Fibroblast of lung (primary cell): ENCODE measurements around the gene ZFHX2.

ENCODE experiments used
- CTCF ChIP-seq, 2 donors: IDR thresholded peaks in 1 of 2; conservative IDR thresholded peaks in 1 of 2; 1 replicate in 1 of 2; 2 replicates in 1 of 2; pipeline ENCODE4 v1.5.1; 2011 to 2012; ENCODE audit warnings: low read length in 2 of 2, control low read depth in 1 of 2, inconsistent platforms in 1 of 2, low read depth in 1 of 2, mild to moderate bottlenecking in 1 of 2
- EZH2 ChIP-seq: IDR thresholded peaks from 2 replicates; pipeline ENCODE4 v1.5.1; 2012; ENCODE audit warnings: low read length, control low read depth, mild to moderate bottlenecking; ENCODE audit errors: missing control alignments

- TF ChIP-seq EZH2 (peak; percentile 34), CTCF (conservative IDR thresholded peaks at IDR 0.05 in 1 of 2, IDR thresholded peaks at IDR 0.05 in 1 of 2; ENCODE audit: low read depth in 1 of 2, low read length in 2 of 2) (no peak)
Measured at GRCh38 chr14:23569443-23570151, 18.0 kb upstream of the ZFHX2 start.
